ENCODE measurements around the gene NLRP1. TPM values are rescaled to one million over a fixed set of nuclear protein-coding genes. Genes with fewer than 3 reads are reported as not detected.

Gene NLRP1
- total RNA-seq, 1 donor from 2014 or later, result 22.2 TPM

DNA sequence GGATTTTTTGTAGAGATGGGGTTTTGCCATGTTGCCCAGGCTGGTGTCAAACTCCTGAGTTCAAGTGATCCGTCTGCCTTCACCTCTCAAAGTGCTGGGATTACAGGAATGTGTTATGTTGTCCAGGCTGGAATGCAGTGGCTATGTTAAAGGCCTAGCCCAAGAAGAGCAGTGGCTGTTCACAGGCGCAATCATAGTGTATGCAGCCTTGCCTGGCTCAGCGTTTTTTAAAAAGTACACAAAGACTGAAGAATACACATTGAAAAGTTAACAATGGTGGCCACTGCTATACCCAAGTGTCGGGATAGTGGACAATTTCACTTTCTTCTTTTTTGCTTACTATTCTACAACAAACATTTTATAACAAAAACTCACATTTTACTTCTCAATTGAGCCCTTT, 105.3 kb downstream of the NLRP1 start:
- DNase-seq (ENCODE audit: low read depth, low spot score), result no peak

DNA sequence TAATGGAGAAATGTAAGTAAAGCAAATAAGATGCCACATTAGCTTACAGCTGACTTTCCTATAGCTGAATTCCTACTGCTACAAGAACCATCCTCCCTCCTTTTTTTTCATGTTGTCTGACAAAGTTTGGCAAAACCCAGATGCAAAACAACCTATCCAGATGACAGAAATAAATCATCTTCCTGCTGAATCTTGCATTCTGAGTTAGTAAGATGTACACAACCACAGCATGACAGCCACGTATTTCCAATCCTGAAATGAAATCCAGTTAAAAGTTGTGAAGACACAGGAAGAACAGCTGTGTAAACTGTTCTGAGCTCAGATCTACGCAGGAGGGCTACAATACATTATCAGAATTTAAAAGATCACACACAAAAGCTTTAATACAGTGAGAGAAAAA, 110.4 kb downstream of the NLRP1 start:
- DNase-seq (ENCODE audit: low read depth, low spot score), result no peak

DNA sequence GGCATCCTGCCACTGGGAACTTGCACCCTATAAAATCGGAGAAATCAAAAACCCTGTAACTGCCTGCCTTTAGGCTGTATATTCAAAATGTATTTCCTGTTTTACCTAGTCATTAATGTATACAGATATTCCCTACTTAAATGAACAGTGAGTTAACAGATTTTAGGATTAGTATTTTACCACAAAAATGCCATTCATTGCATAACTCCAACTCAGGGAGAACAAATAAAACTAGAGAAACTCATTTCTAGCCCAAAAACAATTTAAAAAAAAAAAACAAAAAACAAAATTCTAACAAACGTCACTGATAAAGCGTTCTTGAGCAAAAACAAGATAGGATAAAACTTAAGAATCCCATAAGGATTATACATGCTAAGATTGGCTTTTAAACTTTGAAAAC, 111.8 kb downstream of the NLRP1 start:
- DNase-seq (ENCODE audit: low read depth, low spot score), result no peak

- no peak for DNase-seq (ENCODE audit: low read depth, low spot score)
Observed at GRCh38 chr17:5468075-5468473, 116.2 kb downstream of the NLRP1 start.

GRCh38 chr17:5467416-5467815, 116.9 kb downstream of the NLRP1 start:
- DNase-seq (ENCODE audit: low read depth, low spot score), result no peak

GRCh38 chr17:5466295-5466694, 118.0 kb downstream of the NLRP1 start:
- DNase-seq (ENCODE audit: low read depth, low spot score), result no peak

DNA sequence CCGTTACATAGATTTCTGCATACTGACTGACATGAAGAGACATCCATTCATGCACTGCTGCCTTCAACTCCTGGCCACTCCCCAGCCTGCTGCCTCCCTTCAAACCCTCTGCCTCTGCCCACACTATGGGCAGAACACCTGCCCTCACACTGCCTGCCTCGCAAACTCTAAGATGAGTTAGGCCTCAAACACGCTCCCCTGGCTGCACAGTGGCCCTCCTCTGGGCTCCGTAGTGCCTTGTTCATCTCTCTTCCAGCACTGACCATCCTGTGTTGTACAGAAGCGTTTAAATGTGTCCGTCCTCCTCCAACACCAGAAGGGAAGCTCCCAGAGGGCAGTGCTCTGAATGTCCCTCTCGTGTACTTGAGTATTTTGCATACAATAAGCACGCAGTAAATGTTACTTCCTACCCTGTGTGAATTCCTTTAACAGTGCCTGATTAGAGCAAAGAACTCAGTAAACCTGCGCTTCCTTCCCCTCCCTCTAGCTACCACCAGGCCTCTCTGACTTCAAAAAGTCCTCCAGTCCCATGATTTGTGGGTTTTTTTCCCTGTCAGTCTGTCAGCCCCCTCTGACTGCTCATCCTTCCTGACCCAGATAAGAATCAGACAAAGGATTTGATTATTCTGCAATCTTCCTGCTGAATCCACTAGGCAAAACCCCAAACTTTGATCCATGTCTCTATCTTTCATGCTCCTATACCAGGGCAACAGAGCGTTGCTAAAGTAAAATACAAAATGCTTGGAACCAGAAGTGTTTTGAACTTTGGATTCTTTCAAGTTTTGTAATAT, 119.4 kb downstream of the NLRP1 start:
- no peak for DNase-seq (ENCODE audit: low read depth, low spot score)

Other genes starting within 250 kb of the NLRP1 start
- gene NUP88, start 164.8 kb downstream of the NLRP1 start, total RNA-seq, result 124 and 174 TPM in 2 replicates
- 38.2 and 48.4 TPM in 2 replicates for gene RPAIN, start 164.3 kb downstream of the NLRP1 start, total RNA-seq
- 349 and 353 TPM in 2 replicates for gene C1QBP, start 145.4 kb downstream of the NLRP1 start, total RNA-seq
- gene DHX33, start 115.5 kb downstream of the NLRP1 start, total RNA-seq, result 15.8 and 18.5 TPM in 2 replicates
- gene DERL2, start 98.3 kb downstream of the NLRP1 start, total RNA-seq, result 25.7 and 41.2 TPM in 2 replicates
- gene MIS12, start 97.9 kb downstream of the NLRP1 start, total RNA-seq, result 17.6 and 30.4 TPM in 2 replicates